ENCODE data around the gene CCM2. TPM values are rescaled to one million over a fixed set of nuclear protein-coding genes. Genes with fewer than 3 reads are reported as not detected.

CCM2 gene
- total and polyA plus RNA-seq, 2 of the 8 experiments (the other 6 are each of a cell fraction or from before 2014, with no cell fraction given): 31.6 to 41.2 TPM

- TF ChIP-seq CHD7 (IDR thresholded peaks at IDR 0.05; ENCODE audit: insufficient replicate concordance, low read length): no peak
- TF ChIP-seq CBX5 (IDR thresholded peaks at IDR 0.05; ENCODE audit: low read depth, low read length): no peak
- TF ChIP-seq CHD2 (IDR thresholded peaks at IDR 0.05; ENCODE audit: low read length): no peak
- no peak for TF ChIP-seq SRF (IDR thresholded peaks at IDR 0.05; ENCODE audit: low read depth, low read length)
- TF ChIP-seq SIN3A (conservative IDR thresholded peaks at IDR 0.05 in 1 of 2, IDR thresholded peaks at IDR 0.05 in 1 of 2; ENCODE audit: low read depth in 1 of 2, low read length in 2 of 2): no peak
- no peak for TF ChIP-seq TAF1 (IDR thresholded peaks at IDR 0.05; ENCODE audit: low read depth, low read length)
- TF ChIP-seq POU5F1 (IDR thresholded peaks at IDR 0.05; ENCODE audit: low read depth, low read length): no peak
- no peak for TF ChIP-seq SP2 (IDR thresholded peaks at IDR 0.05; ENCODE audit: low read length)
- no peak for TF ChIP-seq TBP (IDR thresholded peaks at IDR 0.05; ENCODE audit: low read depth, low read length)
Measured at GRCh38 chr7:45028138-45028919, 28.3 kb downstream of the CCM2 start (continued).

Data from H1 (cell line).